ENCODE results near the gene VPS13C.

The VPS13C gene

DNA sequence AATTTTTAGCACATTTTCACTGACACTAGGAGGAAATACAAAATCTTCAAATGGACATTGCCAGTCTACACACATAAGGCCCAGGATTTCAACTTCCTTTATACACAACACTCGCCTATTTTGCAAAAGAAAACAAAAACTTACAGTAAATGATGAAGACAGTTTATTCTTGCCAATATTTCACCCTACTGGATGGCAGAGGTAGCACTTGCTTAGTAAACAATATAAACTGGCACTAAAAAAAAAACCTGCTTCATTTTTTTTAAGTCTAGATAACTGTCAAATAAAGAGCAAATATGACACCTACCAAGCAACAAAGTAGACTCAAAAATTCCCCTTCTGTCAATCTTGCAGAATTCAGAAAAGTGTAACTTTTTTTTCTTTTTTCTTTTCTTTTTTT is 204.0 kb downstream of the VPS13C start:
- DNase-seq = no peak

DNA sequence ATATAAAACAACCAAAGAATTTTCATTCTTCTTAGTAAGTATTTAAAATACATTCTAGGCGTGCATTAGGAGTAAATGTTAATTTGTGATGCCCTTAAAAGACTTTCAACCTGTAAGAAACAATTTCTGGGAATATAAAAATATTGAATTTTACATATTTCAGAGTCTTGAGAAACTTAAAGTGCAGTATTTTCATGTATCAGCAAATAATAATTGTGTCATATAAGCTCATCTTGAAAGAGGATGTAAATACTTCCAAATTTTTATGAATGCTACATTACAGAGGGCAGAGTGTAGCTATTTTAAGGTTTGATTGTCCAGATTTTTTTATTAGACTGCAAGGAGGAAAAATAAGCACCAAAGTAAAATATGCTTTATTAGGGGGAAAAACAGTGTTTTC is 207.1 kb downstream of the VPS13C start:
- no peak for DNase-seq

DNA sequence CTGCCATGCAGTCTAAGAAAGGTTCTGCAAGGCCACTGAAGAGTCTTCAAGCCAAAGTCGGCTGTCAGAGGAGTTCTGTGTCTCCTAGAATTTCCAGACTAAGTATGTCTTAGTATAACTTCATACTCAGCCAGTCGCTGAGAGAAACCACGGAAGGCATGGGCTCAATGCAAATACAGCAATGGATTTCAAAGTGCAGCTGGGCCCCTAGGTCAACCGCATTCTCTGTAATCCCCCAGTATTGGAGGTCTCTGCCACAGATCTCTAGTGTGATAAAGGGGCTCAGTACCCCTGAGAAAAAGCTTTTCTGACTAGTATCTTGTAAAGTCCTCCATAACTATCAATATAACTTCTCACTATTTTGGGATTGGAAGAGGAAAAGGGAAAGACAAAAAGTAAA is 208.3 kb downstream of the VPS13C start:
- DNase-seq = no peak

DNA sequence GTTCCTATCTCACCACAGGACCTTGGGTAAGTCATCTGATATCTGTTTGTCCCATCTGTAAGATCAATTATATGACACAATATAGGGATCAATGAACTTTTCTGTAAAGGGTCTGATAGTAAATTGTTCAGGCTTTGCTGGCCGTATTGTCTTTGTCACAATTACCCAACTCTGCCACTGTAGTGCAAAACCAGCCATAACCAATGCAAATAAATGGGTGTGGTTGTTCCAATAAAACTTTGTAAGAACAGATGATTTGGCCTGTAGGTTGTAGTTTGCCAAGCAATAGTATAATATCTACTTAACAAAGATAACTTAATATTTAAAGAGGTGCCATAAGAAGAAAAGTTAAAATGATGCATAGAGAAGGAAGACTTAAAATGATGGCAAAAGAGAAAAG is 210.8 kb downstream of the VPS13C start:
- DNase-seq = no peak

DNA sequence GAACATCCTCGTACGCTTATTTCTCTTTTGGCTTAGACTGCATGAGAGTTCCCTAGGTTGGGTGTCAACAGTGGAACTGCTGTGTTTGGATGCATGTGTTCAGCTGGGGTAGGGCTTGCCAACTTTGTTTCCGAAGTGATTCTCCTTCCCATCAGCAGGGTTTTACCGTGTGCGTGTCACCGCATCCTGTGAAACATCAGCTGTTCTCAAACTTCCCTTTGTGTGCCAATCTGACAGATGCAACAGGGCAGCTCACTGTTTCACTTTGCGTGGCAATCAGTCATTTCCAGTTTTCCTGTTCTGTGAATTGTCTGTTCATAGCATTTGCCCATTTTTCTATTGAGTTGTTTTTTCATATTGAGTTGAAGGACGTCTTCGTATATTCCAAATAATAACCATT is 218.8 kb downstream of the VPS13C start:
- DNase-seq = no peak

DNA sequence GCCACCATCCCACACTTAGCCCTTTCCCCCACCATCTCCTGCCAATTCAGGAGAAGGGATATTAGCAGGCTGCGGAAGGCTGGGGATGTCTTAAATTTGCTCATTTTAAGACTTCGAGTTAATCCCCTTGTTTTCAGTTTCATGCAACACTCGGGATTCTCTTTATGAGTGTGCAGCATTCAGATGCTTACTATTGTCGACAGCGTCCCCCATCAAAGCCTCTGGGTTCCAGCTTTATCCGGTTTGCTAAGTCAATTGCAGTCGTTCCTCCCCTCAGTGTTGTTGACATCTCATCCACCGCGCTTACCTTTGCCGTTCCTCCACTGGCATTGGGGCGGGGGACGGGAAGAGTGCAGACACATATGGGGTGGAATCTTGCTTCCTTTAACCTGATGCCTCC is 220.2 kb downstream of the VPS13C start:
- no peak for DNase-seq

DNA sequence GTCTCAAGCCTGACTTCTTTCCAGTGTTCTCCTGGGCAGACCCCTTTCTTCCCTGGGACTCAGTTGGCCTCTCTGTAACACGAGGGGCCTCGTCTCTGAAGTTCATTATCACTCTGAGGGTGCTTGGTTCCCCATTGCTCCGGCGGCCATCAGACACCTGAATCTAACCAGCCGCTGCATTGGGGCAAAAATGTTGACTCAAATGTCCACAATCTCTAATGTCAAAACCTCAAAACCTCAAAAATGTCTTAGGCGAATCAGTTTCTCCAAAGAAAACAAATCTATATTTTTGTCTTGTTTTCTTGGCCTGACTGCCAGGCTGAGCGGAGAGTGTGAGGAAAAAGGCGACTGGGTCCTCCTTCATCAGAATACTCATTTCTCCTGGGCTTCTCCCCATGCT is 220.7 kb downstream of the VPS13C start:
- peak; percentile 48 for DNase-seq

DNA sequence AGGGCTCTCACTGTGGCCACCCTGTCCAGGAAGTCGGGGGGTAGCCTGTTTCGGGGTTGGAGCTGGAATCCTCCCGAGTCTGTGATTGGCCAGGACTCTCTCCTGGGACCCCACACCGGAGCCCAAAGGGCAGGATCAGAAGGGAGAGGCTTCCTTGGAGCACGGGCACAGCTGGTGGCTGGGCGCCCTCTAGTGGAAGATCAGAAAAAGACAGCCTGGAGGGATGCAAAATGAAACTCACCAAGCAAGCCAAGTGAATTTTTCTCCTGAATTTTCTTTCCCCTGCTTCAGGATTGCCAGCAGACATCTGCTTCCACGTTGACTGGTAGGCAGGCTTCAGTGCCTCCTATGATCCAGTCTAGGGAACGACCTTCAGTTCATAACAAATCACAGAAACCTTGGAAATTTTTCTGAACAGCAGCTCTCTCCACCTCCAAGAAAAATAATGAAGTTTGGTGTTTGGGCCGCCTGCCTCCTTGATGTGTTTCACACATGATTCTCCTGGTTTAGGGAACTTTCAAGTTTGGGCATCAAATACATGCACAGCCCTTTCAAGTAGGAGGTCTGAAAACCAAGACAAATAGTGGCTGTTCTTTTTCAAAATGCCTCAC is 224.6 kb downstream of the VPS13C start:
- DNase-seq = peak; percentile 37

DNA sequence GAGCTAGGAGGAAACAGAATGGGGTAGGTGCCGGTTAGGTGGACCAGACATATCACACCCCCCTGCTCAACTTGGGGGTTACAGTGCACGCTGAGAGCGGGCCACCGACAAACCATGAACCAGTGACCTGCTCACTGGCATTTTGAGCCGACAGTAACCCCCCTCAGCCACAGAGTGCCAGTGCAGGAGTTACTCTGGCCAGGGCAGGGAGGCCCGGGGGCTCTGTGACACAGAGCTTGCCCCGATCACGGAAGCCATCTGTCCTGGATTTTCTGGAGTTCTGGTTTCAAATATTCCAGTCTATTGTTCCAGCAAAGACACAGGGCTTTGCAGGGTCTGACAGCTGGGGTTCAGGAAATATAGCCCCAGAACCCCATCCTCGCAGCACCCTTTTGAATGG is 225.2 kb downstream of the VPS13C start:
- no peak for DNase-seq

DNA sequence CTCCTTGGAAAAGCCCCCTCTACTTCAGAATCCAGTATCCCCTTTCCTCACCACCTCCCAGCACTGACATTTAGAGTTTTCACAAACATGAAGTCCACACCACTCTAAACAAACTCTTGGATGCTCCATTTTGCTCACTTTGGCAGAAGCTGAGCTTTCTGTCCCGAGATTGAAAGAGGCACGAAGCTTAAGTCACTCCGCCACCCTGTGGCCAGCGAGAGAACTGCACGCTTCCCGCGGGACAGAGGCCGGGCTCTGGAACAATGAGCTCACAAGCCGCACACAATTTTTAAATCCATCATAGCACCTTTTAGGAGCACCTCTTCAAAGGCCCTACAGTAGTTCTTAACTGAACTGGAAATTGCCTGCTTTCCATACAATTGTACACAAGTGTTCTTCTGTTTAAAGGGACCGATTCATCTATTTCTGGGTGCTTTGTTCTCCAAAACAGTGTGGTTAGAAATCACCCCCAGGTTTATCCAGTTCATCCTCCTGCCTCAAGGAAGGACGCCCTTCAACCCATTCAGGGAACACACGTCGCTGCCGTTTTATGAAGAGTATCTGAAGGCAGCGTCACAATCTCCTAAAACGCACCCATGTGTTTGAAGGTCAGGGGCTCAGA is 226.1 kb downstream of the VPS13C start:
- DNase-seq = peak; percentile 60

DNA sequence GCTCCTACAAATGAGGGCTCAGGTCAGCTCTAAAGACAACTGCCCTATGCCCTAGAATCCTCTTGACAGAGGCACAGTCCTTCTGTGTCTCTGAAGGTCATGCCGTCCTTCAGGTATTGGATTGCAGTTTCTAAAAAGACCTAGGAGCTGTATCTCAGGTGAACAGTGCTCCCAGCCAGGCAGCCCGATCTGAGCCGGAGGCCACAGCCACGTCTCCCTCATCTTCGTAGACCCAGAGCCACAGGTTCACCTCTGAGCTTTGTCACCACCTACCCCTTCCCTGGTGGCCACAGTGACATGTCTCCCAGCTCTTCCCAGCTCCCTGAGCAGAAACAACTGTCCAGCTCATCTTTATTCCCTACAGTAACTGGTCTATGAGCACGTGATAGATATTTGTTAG is 228.0 kb downstream of the VPS13C start:
- no peak for DNase-seq

DNA sequence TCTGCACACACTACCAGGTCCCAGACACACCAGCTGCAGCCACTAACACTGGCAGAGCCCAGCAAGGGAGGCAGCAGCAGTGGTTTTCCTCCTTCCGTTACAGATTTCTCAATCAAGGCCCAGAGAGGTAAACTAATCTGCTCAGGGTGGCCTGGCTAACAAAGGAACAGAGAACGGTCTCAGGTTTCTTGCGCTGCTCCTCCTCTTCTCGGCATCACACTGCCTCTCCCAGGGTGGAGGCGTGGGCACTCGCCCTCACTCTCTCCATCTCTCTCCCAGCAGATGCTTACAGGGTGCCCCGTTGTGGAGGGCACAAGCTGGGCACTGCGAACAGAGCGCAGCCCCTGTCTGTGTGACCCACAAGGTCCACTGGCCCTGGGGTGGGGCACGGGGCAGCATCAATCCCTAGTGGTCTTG is 228.7 kb downstream of the VPS13C start:
- no peak for DNase-seq

DNA sequence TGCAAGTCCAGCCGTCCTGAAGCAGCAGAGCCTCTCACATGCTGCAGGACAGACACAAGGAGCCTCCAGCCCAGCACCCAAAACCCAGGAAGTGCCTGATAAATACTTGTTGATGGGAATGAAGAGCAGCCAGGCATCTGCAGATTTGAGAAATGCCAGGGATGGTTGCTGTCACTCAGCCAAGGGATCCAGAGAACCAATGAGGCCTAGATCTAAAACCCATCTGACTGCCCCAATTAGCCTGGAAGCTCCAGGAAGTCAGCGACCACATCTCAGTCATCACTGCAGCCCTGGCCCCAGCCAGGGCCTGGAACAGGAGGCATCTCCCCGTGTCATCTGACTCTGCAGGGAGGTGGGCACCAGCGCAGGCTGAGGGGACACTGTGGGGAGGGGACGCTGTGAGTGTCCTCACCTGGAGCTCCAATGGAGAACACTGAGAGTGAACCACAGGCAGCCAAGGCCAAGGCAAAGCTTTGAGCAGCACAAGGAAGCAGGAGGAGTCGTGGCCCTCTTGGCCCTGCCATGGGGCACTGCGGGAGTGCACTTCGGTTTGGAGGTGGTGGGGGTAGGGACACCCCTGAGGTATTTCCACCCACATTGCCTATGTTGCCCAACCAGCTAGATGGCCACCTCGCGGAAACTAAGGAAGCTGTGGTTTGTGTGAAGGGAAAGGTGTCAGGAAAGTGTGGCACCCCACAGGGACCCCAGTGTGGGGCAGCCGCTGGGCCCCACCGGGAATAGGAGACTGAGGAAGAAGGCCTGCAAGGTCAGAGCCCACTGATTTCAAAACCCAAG is 229.5 kb downstream of the VPS13C start:
- DNase-seq = no peak

DNA sequence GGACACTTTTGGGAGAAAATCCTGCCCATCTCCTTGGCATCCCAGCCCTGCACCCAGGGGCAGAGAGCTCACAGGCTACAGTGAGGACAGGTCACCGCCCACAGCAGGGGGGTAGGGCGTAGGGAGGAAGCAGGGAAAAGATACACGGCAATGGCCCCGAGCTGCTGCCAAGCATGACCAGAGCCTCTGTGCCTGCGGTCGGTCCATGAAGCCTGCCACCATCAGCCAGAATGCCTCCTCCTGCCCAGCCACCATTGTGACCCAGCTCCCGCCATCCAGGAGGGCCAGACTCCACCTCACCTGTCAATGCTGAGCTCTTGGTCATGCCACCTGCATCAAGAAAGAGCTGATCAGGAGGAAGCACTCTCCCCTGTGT is 230.7 kb downstream of the VPS13C start:
- DNase-seq = no peak

DNA sequence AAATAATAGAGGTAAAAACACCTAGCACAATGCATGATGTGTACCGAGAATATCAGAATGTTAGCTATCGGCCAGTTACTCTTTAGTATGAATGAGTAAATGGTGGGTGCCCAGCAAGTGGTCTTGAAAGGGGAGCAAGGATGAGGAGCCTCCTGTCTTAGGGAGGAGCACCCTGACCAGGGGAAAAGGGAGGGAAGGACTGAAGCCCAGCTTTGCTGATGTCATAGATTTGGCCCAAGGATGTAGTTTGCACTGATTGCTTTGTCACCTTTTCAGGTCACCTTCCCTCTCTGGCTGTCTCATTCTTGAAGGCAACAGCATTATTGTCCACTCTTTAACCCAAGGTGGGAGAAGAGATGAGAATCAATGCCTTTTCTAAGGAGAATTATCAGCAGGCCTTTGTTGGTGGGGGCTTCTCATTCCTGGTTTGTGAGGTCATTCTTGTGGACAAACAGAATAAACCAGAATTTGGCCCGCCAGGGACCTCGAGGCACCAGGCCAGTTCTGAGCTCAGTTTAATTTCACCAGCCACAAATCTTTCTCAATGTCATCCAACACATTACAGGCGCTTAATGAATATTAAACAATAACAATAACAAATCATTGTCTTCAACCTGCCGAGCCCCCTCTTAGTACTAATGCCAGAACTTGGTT is 231.3 kb downstream of the VPS13C start:
- no peak for DNase-seq

DNA sequence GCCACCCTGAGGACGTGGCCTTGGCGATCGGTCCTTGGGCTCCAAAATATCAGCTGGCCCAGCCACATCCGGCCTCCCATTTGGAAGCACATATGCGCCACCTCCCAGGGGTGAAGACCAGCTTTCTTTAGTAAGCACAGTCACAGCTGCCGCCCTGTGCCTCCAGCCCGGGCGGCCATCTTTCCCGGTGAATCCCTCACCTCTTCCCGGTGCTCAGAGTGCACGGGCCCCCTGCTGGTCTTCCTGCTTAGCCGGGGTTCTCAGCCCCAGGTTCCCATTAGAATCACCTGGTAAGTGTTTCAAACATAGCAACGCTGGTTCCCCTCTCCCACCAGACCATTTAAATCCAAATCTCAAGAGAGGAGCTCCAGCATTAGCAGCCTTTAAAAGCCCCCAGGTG is 232.2 kb downstream of the VPS13C start:
- no peak for DNase-seq

DNA sequence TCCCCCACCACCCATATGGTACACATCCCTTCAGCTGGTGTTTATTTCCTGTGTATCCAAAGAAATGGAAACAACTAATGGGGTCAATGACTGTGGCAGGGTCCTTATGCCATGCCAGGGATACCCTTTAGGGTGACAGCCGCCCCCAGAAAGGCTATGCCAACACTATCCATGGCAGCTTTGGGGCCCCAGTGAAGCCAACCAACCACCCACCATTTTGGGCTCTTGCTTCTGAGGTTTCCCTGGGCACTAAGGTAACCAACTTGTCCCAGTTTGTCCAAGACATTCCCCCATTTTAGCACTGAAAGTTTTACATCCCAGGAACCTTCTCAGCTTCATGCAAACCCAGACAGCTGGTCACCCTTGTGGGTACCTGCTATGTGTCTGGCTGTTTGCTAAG is 233.1 kb downstream of the VPS13C start:
- DNase-seq = no peak

DNA sequence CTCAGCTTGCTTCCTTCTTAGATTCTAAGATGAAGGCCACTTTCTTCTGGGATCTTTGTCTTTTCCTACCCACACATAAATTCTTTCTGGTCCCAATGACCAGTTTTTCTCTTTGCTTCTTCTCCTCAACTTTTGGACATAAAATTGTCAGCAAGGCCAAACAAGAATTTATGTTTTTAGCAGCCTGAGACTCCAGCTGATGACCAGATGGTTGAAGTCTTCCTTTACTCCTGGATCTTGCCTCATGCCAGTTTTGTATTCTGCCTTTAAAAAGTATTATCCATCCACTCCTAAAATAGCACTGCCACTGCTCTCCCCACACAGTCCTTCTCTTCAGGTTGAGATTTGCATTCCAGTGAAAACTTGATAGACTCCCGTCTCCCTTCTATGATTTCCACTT is 236.0 kb downstream of the VPS13C start:
- DNase-seq = no peak

DNA sequence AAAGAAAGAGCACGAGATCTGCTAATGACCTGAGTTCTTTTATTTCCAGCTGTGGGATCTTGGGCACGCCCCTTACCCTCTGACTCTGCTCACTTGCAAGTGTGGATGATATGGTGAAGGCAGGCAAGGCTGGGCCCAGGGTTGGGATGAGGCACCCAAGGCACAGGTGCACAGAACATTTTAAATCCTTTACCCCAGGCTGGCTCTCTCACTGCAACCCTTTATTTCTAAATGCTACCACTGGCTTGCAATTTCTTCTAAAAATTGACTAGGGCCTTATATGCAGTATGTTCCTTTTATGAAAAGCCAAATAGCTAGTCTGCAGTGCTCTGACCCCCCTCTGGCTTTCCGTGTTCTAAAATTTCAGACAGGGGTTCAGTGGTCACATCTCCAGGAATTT is 237.7 kb downstream of the VPS13C start:
- DNase-seq = no peak

DNA sequence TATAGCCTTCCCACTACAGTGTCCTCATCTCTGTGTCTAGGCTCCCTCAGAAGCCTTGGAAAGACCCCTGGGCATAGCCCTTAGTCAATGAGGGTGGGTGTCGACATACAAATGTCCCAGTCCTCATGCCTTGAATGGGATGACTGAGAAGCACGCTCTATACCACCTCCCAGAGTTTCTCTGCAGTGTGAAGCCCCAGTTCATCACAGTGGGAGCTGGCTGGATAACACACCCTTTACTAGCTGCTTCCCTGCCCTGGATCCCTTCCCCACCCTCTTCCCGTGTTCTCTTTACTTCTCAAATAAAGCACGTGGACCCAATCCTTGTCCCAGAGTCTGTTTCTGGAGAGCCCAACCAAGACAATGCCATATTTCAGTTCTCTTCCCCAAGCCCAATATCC is 239.3 kb downstream of the VPS13C start:
- DNase-seq = no peak

DNA sequence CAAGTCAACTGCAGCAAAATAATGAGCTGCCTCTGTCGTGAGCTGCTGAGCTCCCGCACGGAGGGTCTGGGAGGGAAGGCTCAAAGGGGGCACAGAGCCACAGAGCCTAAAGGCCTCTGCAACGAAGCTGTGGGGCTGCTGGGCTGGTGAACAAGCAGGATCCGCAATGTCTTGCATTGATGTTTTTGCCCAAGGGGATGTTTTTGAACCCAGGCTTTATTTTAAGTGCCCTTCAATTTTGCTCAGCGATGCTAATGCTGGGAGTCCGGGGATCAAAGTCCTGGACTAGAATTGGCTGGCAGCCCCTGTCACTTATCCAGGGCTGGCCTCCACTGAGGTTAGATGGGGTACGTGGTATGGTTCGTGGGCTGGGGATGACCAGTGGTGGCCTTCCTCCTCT is 240.0 kb downstream of the VPS13C start:
- no peak for DNase-seq

DNA sequence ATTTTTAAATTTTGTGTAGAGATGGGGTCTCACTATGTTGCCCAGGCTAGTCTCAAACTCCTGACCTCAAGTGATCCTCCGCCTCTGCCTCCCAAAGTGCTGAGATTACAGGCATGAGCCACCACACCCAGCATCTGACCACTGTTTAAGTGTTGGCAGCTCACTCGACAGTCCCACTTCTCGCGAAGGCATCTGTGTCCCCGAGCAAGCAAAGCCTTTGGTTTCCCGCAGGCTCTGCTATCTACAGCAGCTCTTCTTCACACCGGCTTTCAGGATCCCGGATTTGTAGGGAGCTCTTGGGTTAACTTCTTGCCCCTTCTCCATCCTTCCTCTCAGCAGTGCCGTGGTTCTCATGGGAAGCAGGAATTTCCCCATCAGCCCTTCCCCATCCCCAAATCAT is 240.9 kb downstream of the VPS13C start:
- DNase-seq = no peak

DNA sequence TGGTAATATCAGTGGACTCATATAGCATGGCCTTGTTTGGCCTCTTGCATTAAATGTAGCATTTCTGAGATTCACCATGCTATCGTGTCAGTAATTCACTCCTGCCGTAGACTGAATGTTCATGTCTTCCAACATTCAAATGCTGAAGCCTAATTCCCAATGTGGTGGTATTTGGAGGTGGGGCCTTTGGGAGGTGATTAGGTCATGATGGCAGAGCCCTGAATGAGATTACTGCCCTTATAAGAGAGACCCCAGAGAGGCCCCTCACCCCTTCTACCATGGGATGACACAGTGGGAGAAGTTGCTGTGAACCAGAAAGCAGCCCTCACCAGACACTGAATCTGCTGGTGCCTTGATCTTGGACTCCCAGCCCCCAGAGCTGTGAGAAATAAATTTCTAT is 241.4 kb downstream of the VPS13C start:
- no peak for DNase-seq

DNA sequence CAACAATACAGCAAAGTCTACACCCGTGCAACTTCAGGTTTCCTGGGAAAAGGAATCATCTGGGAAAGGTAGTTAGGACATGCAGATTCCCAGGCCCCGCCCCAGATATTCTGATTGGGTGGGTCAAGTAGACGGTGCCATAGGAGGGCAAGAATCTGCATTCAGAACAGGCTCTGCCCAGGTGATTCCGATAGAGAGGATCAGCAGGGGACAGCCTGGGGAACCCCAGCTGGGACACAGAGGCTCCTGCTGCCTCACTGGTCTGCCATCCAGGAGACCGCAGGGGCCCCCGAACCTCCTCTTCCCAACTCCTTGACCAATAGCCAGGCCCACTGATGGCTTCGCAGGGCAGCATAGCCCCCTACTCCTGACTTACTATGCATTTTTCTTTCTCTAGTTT is 243.4 kb downstream of the VPS13C start:
- no peak for DNase-seq

Measured in HCEC 1CT (cell line).